HG02610 (cell line): ENCODE results near the gene RAPGEF2.
"Not testable (repeated sequence)": the region's sequence is repeated elsewhere in the genome, so short reads cannot be mapped to it uniquely, and the experiment has no call there.

Source experiments
- ATAC-seq: cut with Tn5 transposase; IDR thresholded peaks from one replicate; pipeline ENCODE4 v1.9.1; 2021; ENCODE audit warnings: mild to moderate bottlenecking, moderate library complexity; ENCODE audit not compliant: unreplicated experiment

The RAPGEF2 gene

GRCh38 chr4:159229164-159229563 lies 126.3 kb downstream of the RAPGEF2 start:
- no peak for ATAC-seq

- peak; percentile 72 for ATAC-seq
Measured at GRCh38 chr4:159232465-159233106, 129.7 kb downstream of the RAPGEF2 start.

GRCh38 chr4:159235779-159236368 lies 133.0 kb downstream of the RAPGEF2 start:
- no peak for ATAC-seq

- ATAC-seq, result peak; percentile 54
Measured at GRCh38 chr4:159237975-159238374, 135.1 kb downstream of the RAPGEF2 start.

GRCh38 chr4:159238631-159239030 lies 135.8 kb downstream of the RAPGEF2 start:
- ATAC-seq, result no peak

GRCh38 chr4:159239629-159240028 lies 136.8 kb downstream of the RAPGEF2 start:
- peak; percentile 42 for ATAC-seq

- ATAC-seq, result no peak
Measured at GRCh38 chr4:159240046-159240445, 137.2 kb downstream of the RAPGEF2 start.

GRCh38 chr4:159240687-159241086 lies 137.8 kb downstream of the RAPGEF2 start:
- ATAC-seq, result no peak

GRCh38 chr4:159242427-159242826 lies 139.5 kb downstream of the RAPGEF2 start:
- no peak for ATAC-seq

GRCh38 chr4:159248384-159249178 lies 145.7 kb downstream of the RAPGEF2 start:
- no peak for ATAC-seq

GRCh38 chr4:159250751-159251325 lies 148.0 kb downstream of the RAPGEF2 start:
- no peak for ATAC-seq

GRCh38 chr4:159251580-159251979 lies 148.7 kb downstream of the RAPGEF2 start:
- ATAC-seq, result not testable (repeated sequence)

- no peak for ATAC-seq
Measured at GRCh38 chr4:159252491-159252890, 149.6 kb downstream of the RAPGEF2 start.

GRCh38 chr4:159256037-159256436 lies 153.2 kb downstream of the RAPGEF2 start:
- no peak for ATAC-seq

- no peak for ATAC-seq
Measured at GRCh38 chr4:159258889-159259560, 156.1 kb downstream of the RAPGEF2 start.

- no peak for ATAC-seq
Measured at GRCh38 chr4:159264057-159264456, 161.2 kb downstream of the RAPGEF2 start.

GRCh38 chr4:159266981-159267868 lies 164.3 kb downstream of the RAPGEF2 start:
- no peak for ATAC-seq

GRCh38 chr4:159267869-159268285 lies 165.0 kb downstream of the RAPGEF2 start:
- no peak for ATAC-seq

- ATAC-seq, result no peak
Measured at GRCh38 chr4:159268607-159269006, 165.7 kb downstream of the RAPGEF2 start.

- ATAC-seq, result no peak
Measured at GRCh38 chr4:159269116-159269515, 166.2 kb downstream of the RAPGEF2 start.
